SHP77 (cell line): ENCODE data around the gene ZRANB1.

Experiments used
- DNase-seq, 2 experiments: peaks; one replicate each; lab custom pipeline; 2025; lab: John Stamatoyannopoulos, UW

ZRANB1 gene

GRCh38 chr10:124994573-124995473 is 52.9 kb downstream of the ZRANB1 start:
- DNase-seq, result no peak

GRCh38 chr10:124995605-124996004 is 53.7 kb downstream of the ZRANB1 start:
- DNase-seq, result no peak

DNA sequence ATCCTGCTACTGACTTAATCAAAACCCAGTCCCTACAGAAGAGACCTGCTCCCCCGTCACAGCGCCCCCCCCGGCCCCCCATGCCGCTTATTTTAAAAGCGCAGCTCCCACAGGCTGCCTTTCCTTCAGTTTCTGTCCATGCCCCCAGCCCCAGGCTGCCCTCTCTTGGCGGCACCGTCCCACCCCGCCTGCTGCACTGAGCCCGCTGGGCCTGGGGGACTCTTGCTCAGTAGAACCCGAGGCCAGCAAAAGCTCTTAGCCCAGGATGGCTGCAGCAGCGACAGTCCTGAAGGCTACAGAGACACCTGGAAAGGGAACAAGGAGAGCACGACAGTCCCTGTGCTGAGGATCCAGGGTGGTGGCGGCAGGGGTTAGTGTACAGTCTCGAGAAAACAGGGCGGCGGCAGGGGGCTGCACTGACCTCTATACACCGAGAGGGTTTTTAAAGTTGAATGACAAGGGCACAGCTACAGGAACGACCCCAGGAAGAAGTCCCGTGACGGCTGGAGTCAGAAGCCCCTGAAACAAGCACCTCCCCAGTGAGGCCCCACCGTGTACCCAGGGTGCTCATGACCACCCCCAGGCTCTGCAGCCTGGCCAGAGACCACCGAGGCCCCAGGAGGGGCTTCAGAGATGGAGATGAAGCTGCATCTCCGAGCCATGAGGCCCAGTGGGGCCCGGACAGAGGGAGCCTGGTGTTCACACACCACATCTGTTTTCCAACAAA is 54.4 kb downstream of the ZRANB1 start:
- DNase-seq, result no peak

DNA sequence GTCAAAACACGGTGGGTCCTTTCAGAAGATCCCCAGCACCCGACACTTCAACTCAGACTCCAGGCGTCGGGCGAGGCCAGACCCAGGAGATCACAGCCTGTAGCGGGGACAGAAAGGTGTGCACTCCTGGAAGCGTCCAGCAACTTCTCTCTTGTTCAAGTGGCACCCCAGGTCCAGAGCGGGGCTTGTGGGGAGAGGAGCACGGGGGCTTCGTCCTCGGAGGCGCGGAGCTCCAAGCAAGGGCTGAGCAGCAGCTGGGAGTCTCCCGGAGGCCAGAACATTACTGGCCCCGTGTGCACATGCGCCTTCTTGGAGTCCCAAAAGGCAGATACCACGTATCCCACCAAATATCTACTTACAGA is 54.9 kb downstream of the ZRANB1 start:
- no peak for DNase-seq

- DNase-seq, result no peak
Measured at GRCh38 chr10:124997306-124997705, 55.4 kb downstream of the ZRANB1 start.

- no peak for DNase-seq
Measured at GRCh38 chr10:124997771-124998623, 56.1 kb downstream of the ZRANB1 start.

- no peak for DNase-seq
Measured at GRCh38 chr10:124998624-124999291, 56.8 kb downstream of the ZRANB1 start.

- DNase-seq, result no peak
Measured at GRCh38 chr10:124999433-125000365, 57.8 kb downstream of the ZRANB1 start.

- no peak for DNase-seq
Measured at GRCh38 chr10:125000366-125001312, 58.7 kb downstream of the ZRANB1 start.

DNA sequence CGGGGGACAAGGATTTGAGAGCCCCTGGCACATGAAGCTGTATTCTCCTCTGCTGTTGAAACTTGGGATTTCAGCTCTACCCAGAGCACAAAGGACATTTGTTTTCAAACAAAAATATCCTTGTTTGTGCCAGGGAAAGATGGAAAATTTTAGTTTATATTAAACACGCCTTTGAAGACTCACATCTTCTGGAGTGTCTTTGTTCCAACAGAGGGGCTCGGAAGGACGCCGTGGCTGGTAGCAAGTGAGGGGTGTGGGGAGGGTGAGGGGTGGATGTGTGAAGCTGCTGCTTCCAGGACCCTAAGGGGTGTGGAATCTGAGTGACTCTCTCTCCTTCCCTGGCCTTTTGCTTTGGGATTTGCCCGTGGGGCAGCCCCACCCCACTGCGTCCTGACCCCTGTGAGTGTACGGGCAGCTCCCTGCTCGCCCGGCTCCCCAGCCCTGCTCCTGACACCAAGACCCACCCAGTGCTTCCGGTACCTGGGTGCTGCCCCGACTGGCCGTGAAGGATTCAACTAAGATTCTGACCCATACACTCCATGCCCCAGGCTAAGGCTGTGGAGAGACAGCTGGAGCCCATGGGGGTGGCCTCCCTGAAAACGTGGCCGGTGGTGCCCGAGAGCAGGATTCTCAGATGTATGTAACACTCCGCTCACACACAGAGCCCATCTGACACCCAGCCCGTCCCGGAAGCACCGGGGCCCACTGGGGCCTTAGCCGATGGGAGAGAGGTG is 59.6 kb downstream of the ZRANB1 start:
- DNase-seq, result no peak

- DNase-seq, result no peak
Measured at GRCh38 chr10:125002047-125002422, 60.1 kb downstream of the ZRANB1 start.

- DNase-seq, result no peak
Measured at GRCh38 chr10:125002423-125003145, 60.7 kb downstream of the ZRANB1 start.

- no peak for DNase-seq
Measured at GRCh38 chr10:125003146-125003900, 61.4 kb downstream of the ZRANB1 start.

DNA sequence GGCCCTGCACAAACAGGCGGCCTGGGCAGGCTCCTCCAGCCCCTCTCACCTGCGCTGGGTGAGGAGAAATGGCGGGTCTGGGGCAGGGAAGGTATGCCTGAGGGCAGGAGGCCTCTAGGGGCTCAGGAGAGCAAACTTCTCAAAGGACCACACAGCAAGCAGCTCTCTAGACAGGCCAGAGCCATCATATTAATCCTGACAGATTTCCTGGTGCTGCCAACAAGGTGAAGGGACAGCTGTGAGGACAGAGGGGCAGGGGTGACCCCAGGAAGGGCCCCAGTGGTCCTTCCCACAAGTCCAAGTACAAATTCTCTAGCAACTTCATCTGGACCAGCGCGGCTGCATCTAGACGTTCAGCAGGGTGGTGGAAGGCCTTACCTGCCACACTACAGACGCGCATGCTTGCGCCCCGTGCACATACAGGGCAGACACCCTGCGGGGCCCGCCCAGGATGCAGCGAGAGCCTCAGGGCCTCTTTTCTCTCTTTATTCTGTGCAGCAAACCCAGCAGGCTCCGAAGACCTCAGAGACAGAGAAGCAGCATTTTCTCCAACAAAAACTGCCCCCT is 62.1 kb downstream of the ZRANB1 start:
- no peak for DNase-seq

DNA sequence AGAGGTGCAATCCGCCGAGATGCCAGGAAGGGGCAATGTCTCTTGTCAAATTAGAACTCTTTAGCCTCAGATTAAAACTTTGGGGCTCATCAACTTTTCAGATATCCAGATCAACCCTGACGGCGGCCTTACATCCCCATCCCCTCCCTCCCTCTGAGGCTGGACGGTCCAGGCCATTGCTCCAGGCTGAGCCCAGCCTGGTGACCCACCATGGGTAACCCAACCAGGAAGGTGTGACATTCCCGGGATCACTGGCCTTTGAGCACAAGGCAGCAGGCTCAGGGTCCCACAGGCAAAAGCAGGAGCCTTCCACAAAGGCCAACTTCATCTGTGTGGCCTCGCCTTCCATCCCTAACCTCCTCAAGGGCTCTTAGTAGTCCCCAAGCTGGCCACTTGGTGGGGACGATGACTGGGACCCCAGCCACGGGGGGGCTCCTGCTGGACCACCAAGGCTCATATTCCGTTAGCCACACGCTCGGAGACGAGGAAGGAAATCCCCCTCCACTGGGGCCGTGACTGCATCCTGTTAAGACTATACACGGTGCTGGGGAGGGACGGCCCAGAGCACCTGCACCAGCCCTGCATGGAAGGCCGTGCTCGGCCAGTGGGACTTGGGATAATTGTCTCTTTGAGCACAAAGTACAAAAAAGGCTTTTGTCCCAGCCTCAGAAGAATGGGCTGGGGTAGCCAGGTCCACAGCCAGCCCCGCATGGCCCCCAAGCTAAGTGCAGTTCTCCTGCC is 62.8 kb downstream of the ZRANB1 start:
- DNase-seq, result no peak
